ENCODE measurements around the gene SNW1. TPM values are rescaled to one million over a fixed set of nuclear protein-coding genes. Genes with fewer than 3 reads are reported as not detected.

Gene SNW1
- total RNA-seq, 1 experiment from 2014 or later, result 67.0 TPM

DNA sequence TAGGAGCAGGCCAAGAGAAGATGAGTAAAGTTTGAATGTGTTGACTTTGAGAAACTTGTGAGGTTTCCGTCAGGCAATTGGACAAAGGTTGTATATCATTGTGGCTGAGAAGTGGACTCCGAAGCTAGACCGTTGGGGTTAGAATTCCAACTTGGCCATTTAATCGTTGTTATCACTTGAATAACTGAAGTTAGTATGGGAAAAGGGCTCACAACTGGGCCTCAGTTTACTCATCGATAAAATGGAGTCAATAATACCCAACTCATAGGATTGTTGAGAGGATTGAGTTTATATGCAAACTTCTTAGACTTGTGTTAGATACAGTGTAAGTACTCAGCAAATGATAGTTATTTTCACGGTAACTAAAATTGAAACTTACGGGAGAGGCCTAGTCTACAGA lies 52.2 kb downstream of the SNW1 start:
- Histone ChIP-seq H3K9me3 (ENCODE audit: control insufficient read depth, insufficient read depth, low read depth, low read length) (no peaks in the 10 kb centered on the region), H3K4me3 (ENCODE audit: low read depth in 2 of 2, low read length in 2 of 2) (peak overlapping the region; percentile 76 to 94), H3K27ac (ENCODE audit: low read length) (peak overlapping the region; percentile 94), H3K4me1 (ENCODE audit: control insufficient read depth, insufficient read depth, low read length) (peaks cover 16% of the 10 kb centered on the region), H3K36me3 (ENCODE audit: control insufficient read depth, insufficient read depth, low read length) (peaks cover 34% of the 10 kb centered on the region), H3K27me3 (ENCODE audit: control insufficient read depth, insufficient read depth, low read length) (no peaks in the 10 kb centered on the region)
- in situ Hi-C loops (cut with HindIII; ENCODE audit: low pct_unique_long_range_greater_than_20kb, low sequenced_read_pairs) (no loop called here), intact Hi-C loops (cut with micrococcal nuclease; ENCODE audit: unreplicated experiment) (no loop called here)
- POLR2A ChIA-PET, result no interaction called here
- DNase-seq (ENCODE audit: low read depth, low spot score) (no peak), ATAC-seq (no peak)
- CTCF ChIA-PET, result no interaction called here
- BruUV-seq (replicated peaks), result TSS peak; percentile 92
- TF ChIP-seq REST (IDR thresholded peaks at IDR 0.05; ENCODE audit: insufficient read depth in 1 of 2, low read depth in 2 of 2, low read length in 1 of 2) (no peak), SIN3A (IDR thresholded peaks at IDR 0.05; ENCODE audit: borderline replicate concordance, insufficient read depth, low read depth, low read length) (no peak), TCF7L2 (IDR thresholded peaks at IDR 0.05; ENCODE audit: low read depth, low read length) (no peak), POLR2AphosphoS5 (IDR thresholded peaks at IDR 0.05; ENCODE audit: low read depth, low read length) (no peak), CTCF (IDR thresholded peaks at IDR 0.05) (no peak)

- no peaks in the 10 kb centered on the region for H3K9me3 ChIP-seq (ENCODE audit: control insufficient read depth, insufficient read depth, low read depth, low read length)
- H3K36me3 ChIP-seq (ENCODE audit: control insufficient read depth, insufficient read depth, low read length), result peaks cover 27% of the 10 kb centered on the region
- DNase-seq (ENCODE audit: low read depth, low spot score) (peak; percentile 36), ATAC-seq (peak; percentile 99)
- no TSS peak for BruUV-seq (replicated peaks)
- peak within 1 kb of the TSS; percentile 94 for H3K27ac ChIP-seq (ENCODE audit: low read length)
- peaks cover 16% of the 10 kb centered on the region for H3K4me1 ChIP-seq (ENCODE audit: control insufficient read depth, insufficient read depth, low read length)
- no peaks in the 10 kb centered on the region for H3K27me3 ChIP-seq (ENCODE audit: control insufficient read depth, insufficient read depth, low read length)
- ChIA-PET POLR2A (interaction anchor here (0.6 kb wide), 1 partner anchor 10 kb away, joined by 8 read pairs; no protein-coding TSS in a partner anchor), CTCF (interaction anchor here (0.5 kb wide), 1 partner anchor 404 kb away, joined by 3 read pairs; no protein-coding TSS in a partner anchor)
- intact Hi-C loops (cut with micrococcal nuclease; ENCODE audit: unreplicated experiment), result no loop called here
- TF ChIP-seq CTCF (IDR thresholded peaks at IDR 0.05) (0 out of 2 replicates have a peak, but pooled peaks have one; percentile 18), SIN3A (IDR thresholded peaks at IDR 0.05; ENCODE audit: borderline replicate concordance, insufficient read depth, low read depth, low read length) (0 out of 2 replicates have a peak, but pooled peaks have one; percentile 50), POLR2AphosphoS5 (IDR thresholded peaks at IDR 0.05; ENCODE audit: low read depth, low read length) (peak; percentile 97), REST (IDR thresholded peaks at IDR 0.05; ENCODE audit: insufficient read depth in 1 of 2, low read depth in 2 of 2, low read length in 1 of 2) (no peak)
- H3K4me3 ChIP-seq (ENCODE audit: low read depth in 2 of 2, low read length in 2 of 2), result peak within 1 kb of the TSS; percentile 76 to 94
- in situ Hi-C loops (cut with HindIII; ENCODE audit: low pct_unique_long_range_greater_than_20kb, low sequenced_read_pairs), result no loop called here
Observed at GRCh38 chr14:77707724-77708408, 53.1 kb downstream of the SNW1 start, which contains the start of the genes ALKBH1 and SLIRP. ALKBH1 (minus strand) TSS chr14:77708023; CDS start chr14:77708004, 19 bp downstream. SLIRP (plus strand) TSS chr14:77708103; CDS start chr14:77708112, 9 bp downstream.

All from Panc1 (cell line).